GM18951 (cell line): ENCODE results near the gene GPER1.
A peak's percentile ranks its signal among the peaks of the same experiment; 100 is the strongest.

ENCODE experiments used
- POLR2A ChIP-seq: IDR thresholded peaks from 4 replicates; pipeline ENCODE4 v1.6.1; 2011; ENCODE audit warnings: mild to moderate bottlenecking; ENCODE audit not compliant: insufficient read length, insufficient read depth; ENCODE audit errors: extremely low read depth
- in situ Hi-C: fragments of 300-500 bp; cut with MboI; formaldehyde crosslinking; loops from one replicate; pipeline ENCODE4 v1.12.0; 2022; ENCODE audit warnings: low sequenced_read_pairs, mixed read lengths, inconsistent platforms; ENCODE audit not compliant: unreplicated experiment

GPER1 gene

DNA sequence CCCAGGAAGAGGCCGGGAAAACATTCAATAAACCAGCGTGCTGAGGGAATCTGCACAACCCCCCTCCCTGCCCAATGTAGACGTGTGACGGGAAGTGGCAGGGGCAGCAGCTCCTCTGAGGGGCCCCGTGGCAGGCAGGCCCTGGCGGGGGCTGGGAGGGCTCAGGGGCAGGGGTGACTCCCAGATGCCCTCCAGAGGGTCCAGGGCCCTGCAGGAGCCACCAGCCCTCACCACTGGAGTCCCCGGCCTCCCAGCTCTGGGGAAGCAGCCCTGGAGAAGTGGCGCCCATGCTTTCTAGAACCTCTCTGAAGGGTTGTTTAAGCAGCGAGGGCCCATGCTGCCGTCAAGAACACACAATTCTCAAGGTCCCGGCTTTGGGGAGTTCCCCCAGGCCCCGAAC is 8.4 kb upstream of the GPER1 start:
- TF ChIP-seq POLR2A: no peak
- in situ Hi-C loops: no loop called here

DNA sequence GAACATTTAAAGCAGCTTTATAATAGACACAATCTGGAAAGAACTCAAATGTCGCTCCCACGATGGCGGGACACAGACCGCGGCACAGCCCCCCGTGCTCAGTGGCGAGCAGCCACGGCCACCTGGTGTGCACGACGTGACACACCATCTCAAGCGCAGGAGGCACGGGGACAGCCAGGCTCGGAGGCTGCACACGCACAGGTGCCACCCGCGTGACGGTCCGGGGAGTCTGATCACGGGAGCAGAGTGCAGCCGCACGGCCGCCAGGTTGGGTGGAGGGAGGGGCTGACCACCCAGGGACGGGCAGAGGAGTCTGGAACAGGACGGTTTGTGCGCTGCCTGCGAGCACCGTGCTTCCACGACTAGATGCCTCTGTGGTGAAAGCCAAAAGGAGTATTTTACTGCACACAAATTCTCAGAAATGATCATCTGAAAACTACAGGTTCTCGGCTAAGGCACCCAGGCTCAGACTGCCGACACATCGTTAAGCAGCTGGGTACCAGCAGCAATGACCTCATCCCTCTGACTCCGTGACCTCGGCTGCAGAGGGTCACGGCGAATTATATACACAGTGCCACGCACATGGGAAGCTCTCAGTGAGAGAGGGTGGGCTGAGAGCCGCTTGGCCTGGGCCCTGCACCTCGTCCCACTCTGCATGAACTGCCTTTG is 7.5 kb upstream of the GPER1 start:
- TF ChIP-seq POLR2A: no peak
- in situ Hi-C loops: no loop called here

GRCh38 chr7:1080921-1081255 is 7.0 kb upstream of the GPER1 start:
- in situ Hi-C loops: no loop called here
- no peak for TF ChIP-seq POLR2A

GRCh38 chr7:1081336-1081735 is 6.6 kb upstream of the GPER1 start:
- no peak for TF ChIP-seq POLR2A
- in situ Hi-C loops: no loop called here

GRCh38 chr7:1081931-1082401 is 5.9 kb upstream of the GPER1 start:
- in situ Hi-C loops: no loop called here
- TF ChIP-seq POLR2A: no peak

DNA sequence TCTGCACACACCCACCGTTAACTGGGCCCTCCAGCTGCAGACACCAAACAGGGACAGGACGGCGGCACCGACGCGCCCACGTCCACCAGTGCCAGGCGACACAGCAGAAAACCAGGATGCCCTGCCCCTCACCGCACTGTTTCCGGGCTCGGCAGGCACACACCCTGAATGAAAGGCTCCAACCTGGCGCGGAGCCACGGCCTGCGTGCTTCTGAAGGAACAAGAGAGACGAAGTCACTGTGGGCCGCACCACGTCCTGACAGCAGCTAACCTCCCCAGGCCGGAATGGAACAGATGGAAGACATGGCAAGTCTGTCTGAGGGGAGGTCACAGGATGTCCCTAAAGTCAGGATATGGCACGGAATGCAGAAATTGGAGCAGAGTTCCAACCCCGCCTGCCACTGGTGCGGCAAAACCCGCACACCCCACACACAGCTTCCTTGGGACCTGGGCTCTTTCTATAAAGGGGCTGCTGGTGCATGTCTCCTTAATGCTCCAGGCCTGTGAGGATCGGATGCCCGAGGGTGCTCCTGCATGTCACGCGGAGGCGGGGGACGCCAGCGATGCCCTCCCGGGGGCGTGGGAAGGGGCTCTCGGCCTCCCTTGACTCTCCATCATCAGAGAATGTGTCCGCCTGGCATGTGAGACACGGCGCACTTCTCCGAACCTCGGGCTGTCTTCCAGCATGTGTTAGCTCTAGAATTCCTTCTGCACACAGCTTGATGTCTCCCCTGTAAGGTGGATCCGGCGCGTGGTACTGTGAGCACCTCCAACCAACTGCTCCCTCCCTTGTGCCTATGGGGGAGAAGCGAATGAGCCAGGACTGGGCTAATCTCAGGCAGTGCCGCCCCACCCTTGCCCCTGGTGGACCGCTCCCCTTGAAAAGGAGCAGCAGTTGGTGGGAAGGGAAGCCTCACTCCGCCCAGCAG is 3.9 kb upstream of the GPER1 start:
- TF ChIP-seq POLR2A: no peak
- in situ Hi-C loops: no loop called here

DNA sequence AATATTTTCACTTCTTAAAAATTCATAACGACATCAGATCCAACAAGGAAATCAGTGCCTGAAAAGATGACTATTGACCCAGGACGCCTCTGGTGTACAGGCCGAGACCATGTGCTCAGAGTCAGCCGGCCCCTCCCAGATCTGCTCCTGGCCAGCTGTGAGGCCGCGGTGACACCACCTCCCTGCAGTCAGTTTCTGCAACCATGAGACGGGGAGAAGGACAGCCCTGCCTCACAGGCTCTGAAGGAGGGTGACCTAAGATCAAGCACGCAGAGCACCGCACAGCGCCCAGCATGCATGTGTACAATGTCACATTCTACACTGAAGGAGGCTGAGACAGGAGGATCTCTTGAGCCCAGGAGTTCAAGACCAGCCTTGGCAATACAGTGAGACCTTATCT is 2.6 kb upstream of the GPER1 start:
- no peak for TF ChIP-seq POLR2A
- in situ Hi-C loops: no loop called here

GRCh38 chr7:1085910-1086421 is 1.9 kb upstream of the GPER1 start:
- TF ChIP-seq POLR2A: no peak
- in situ Hi-C loops: no loop called here

DNA sequence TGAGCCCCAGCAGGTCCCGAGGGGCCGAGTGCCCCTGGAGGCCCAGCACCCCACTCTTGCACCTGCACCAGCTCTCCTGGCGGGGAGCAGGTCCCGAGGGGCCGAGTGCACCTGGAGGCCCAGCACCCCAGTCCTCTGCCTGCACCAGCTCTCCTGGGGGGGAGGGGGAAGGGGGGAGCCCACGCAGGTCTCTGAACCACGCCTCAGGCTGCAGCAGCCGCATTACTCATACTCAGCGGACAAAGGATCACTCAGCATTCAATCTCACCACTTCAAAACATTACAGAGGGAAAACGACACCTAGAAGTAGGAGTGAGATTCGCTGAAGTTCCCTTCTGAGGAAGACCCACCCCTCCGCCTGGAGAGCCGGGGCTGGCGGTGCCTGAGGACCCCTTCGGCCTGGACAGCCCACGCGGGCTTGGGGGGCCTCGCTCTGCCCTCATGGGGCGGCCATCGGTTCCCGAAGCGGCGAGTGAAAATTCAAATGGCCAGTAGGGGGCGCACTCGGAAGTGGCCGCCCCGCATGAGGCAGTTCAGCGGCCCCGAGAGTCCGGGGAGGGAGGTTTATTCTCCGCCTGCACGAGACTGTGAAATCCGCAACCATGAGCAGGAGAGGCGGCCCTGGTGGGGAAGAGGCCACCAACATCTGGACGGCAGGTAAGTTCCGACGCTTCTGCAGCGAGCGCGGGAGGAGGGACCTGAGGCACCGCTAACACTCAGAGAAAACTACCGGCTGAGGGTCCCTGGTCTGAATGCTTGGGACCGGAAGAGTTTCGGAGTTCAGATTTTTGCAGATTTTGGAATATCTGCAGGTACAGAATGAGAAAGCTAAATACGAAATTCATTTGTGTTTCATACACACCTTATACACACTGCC is 1.1 kb upstream of the GPER1 start:
- TF ChIP-seq POLR2A: peak; percentile 18
- in situ Hi-C loops: no loop called here

GRCh38 chr7:1087465-1087814 is 473 bp upstream of the GPER1 start:
- in situ Hi-C loops: no loop called here
- no peak for TF ChIP-seq POLR2A

- no peak for TF ChIP-seq POLR2A
- in situ Hi-C loops: no loop called here
Measured at GRCh38 chr7:1090236-1090635, 2.3 kb downstream of the GPER1 start.

DNA sequence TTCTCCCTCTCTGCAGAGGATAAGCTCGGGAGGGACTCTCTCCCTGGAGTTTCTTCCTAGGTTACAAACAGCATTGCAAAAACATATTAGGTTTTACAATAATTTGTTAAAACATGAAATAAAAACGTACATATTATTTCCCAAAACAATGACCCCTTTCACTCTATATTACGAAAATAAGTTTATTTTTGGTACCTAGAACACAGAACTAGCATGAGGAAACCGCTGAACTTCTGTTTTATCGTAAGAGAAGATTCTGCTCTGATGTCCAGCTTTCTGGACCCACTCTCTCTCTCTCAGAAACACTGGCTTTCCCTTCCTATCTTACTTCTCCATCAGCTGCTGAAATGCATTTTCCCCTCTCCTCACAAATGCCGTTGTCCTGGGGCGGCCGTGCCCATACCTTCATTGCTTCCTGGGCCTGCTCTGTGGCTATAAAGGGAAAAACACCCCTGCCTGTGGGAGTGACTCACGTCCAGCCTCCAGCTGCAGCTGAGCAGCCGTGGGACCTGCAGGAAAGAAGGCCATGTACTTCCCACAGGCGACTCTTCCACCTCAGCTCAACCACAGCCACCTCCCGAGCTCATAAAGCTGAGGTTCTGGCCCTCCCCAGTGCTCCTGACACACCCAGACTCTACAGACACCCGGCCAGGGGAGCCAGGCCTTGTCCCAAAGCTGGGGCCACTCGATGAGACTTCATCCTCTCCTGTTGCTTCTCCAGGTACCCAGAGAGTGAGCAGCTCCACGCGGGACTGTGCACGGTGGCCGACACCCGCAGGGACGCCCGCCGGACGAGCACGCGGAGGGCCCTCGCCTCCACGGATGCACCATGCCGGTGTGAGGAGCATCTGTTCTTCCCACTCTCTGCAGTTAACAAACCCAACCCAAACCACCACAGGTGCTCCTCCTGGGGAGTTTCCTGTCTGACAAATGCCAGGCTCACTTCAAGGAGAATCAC is 3.1 kb downstream of the GPER1 start:
- in situ Hi-C loops: no loop called here
- no peak for TF ChIP-seq POLR2A
